ENCODE measurements around the gene NMBR. TPM values are rescaled to one million over a fixed set of nuclear protein-coding genes. Genes with fewer than 3 reads are reported as not detected.

Gene NMBR
- polyA plus RNA-seq, 1 donor from 2014 or later, result not detected

Other genes starting within 250 kb of the NMBR start
- gene GJE1, start 14.2 kb downstream of the NMBR start, polyA plus RNA-seq, result not detected in 2 replicates
- 126 and 136 TPM in 2 replicates for gene VTA1, start 141 bp upstream of the NMBR start, polyA plus RNA-seq
- gene ADGRG6, start 154.9 kb upstream of the NMBR start, polyA plus RNA-seq, result 0.37 and 0.66 TPM in 2 replicates

All from neural cell (in vitro differentiated cells).